GM19438 (cell line): ENCODE data around the gene ALDOB.

ENCODE experiments used
- ATAC-seq: cut with Tn5 transposase; IDR thresholded peaks from one replicate; pipeline ENCODE4 v1.9.1; 2021; ENCODE audit warnings: low read depth; ENCODE audit not compliant: unreplicated experiment

The ALDOB gene

GRCh38 chr9:101428909-101429308, 6.7 kb downstream of the ALDOB start:
- no peak for ATAC-seq

GRCh38 chr9:101427957-101428655, 7.5 kb downstream of the ALDOB start:
- peak; percentile 70 for ATAC-seq

- no peak for ATAC-seq
Measured at GRCh38 chr9:101427358-101427757, 8.2 kb downstream of the ALDOB start.

- ATAC-seq: no peak
Measured at GRCh38 chr9:101421653-101422065, 13.9 kb downstream of the ALDOB start.

GRCh38 chr9:101419863-101420262, 15.7 kb downstream of the ALDOB start:
- no peak for ATAC-seq

GRCh38 chr9:101418518-101419430, 16.8 kb downstream of the ALDOB start:
- ATAC-seq: no peak

- ATAC-seq: no peak
Measured at GRCh38 chr9:101417977-101418376, 17.6 kb downstream of the ALDOB start.

GRCh38 chr9:101417389-101417788, 18.2 kb downstream of the ALDOB start:
- ATAC-seq: no peak

GRCh38 chr9:101415578-101415977, 20.0 kb downstream of the ALDOB start:
- ATAC-seq: no peak

- no peak for ATAC-seq
Measured at GRCh38 chr9:101414839-101415238, 20.7 kb downstream of the ALDOB start.

GRCh38 chr9:101409079-101409477, 26.5 kb downstream of the ALDOB start:
- no peak for ATAC-seq

- no peak for ATAC-seq
Measured at GRCh38 chr9:101408374-101409078, 27.0 kb downstream of the ALDOB start.

GRCh38 chr9:101403516-101404285, 31.9 kb downstream of the ALDOB start:
- ATAC-seq: no peak

GRCh38 chr9:101400120-101400519, 35.5 kb downstream of the ALDOB start:
- ATAC-seq: no peak

GRCh38 chr9:101399643-101399970, 36.0 kb downstream of the ALDOB start:
- no peak for ATAC-seq

- ATAC-seq: peak; percentile 11
Measured at GRCh38 chr9:101398930-101399642, 36.5 kb downstream of the ALDOB start.

GRCh38 chr9:101398068-101398929, 37.3 kb downstream of the ALDOB start, which contains the start of the genes MRPL50 and ZNF189:
Gene MRPL50 (minus strand): TSS chr9:101398618. CDS start chr9:101398592, 26 bp downstream.
Gene ZNF189 (plus strand): TSS chr9:101398851. CDS start chr9:101399157, 306 bp downstream.
- ATAC-seq: peak; percentile 96

- no peak for ATAC-seq
Measured at GRCh38 chr9:101397746-101398067, 37.9 kb downstream of the ALDOB start.

GRCh38 chr9:101394687-101395086, 40.9 kb downstream of the ALDOB start:
- ATAC-seq: no peak
